Liver (tissue), 9 donors: ENCODE measurements around the gene TTC38. TPM values are rescaled to one million over a fixed set of nuclear protein-coding genes. Genes with fewer than 3 reads are reported as not detected.

Experiments used
- DNase-seq: peaks from one replicate; pipeline ENCODE4 v3.0.0-alpha.2; 2017; ENCODE audit warnings: low spot score
- H3K27ac ChIP-seq, 2 donors: one replicate each; pipeline ENCODE4 v1.7.0; 2013; ENCODE audit warnings: inconsistent platforms in 2 of 2, low read length in 2 of 2, control low read depth in 1 of 2, low read depth in 1 of 2, mild to moderate bottlenecking in 1 of 2
- H3K27me3 ChIP-seq, 4 donors: one replicate each; pipeline versions ENCODE4 v1.6.1 to v1.7.0; 2013; ENCODE audit warnings: low read length in 3 of 4, inconsistent platforms in 1 of 4, mild to moderate bottlenecking in 1 of 4, moderate library complexity in 1 of 4; ENCODE audit not compliant: control insufficient read depth in 4 of 4, insufficient read depth in 4 of 4
- H3K36me3 ChIP-seq, 4 donors: one replicate each; pipeline versions ENCODE4 v1.6.1 to v1.7.0; 2013; ENCODE audit warnings: low read length in 3 of 4, mild to moderate bottlenecking in 3 of 4, low read depth in 1 of 4, moderate library complexity in 1 of 4; ENCODE audit not compliant: control insufficient read depth in 4 of 4, insufficient read depth in 3 of 4
- H3K4me1 ChIP-seq, 4 donors: one replicate each; pipeline versions ENCODE4 v1.6.1 to v1.7.0; 2013; ENCODE audit warnings: low read length in 3 of 4, mild to moderate bottlenecking in 3 of 4, moderate library complexity in 1 of 4; ENCODE audit not compliant: control insufficient read depth in 4 of 4, insufficient read depth in 4 of 4
- H3K4me3 ChIP-seq, 3 donors: one replicate each; pipeline versions ENCODE4 v1.6.1 to v1.7.0; 2013; ENCODE audit warnings: low read length in 3 of 3, control low read depth in 1 of 3, low read depth in 1 of 3, mild to moderate bottlenecking in 1 of 3
- H3K9ac ChIP-seq, 2 donors: one replicate each; pipeline ENCODE4 v1.7.0; 2013; ENCODE audit warnings: low read length in 2 of 2, mild to moderate bottlenecking in 2 of 2, moderate library complexity in 2 of 2, control low read depth in 1 of 2, low read depth in 1 of 2
- H3K9me3 ChIP-seq, 4 donors: one replicate each; pipeline versions ENCODE4 v1.6.1 to v1.7.0; 2013; ENCODE audit warnings: low read length in 3 of 4; ENCODE audit not compliant: control insufficient read depth in 4 of 4
- EGR1 ChIP-seq, 2 donors: IDR thresholded peaks; 2 replicates each; pipeline ENCODE4 v1.6.1; 2016 to 2018; ENCODE audit warnings: antibody characterized with exemption in 2 of 2, low read depth in 2 of 2
- FOXA1 ChIP-seq: IDR thresholded peaks from 2 replicates; pipeline ENCODE4 v1.6.1; 2016; ENCODE audit warnings: antibody characterized with exemption
- FOXA2 ChIP-seq: IDR thresholded peaks from 2 replicates; pipeline ENCODE4 v1.6.1; 2016; ENCODE audit warnings: antibody characterized with exemption
- HNF4A ChIP-seq, 2 donors: conservative IDR thresholded peaks; 2 replicates each; pipeline ENCODE4 v1.6.1; 2016; ENCODE audit warnings: antibody characterized with exemption in 2 of 2, mild to moderate bottlenecking in 2 of 2
- HNF4G ChIP-seq: IDR thresholded peaks from 2 replicates; pipeline ENCODE4 v1.6.1; 2016; ENCODE audit warnings: antibody characterized with exemption
- JUND ChIP-seq, 2 donors: IDR thresholded peaks; 2 replicates each; pipeline ENCODE4 v1.6.1; 2016; ENCODE audit warnings: antibody characterized with exemption in 2 of 2
- RAD21 ChIP-seq, 2 donors: IDR thresholded peaks; 2 replicates each; pipeline ENCODE4 v1.6.1; 2016; ENCODE audit warnings: antibody characterized with exemption in 2 of 2, mild to moderate bottlenecking in 2 of 2
- REST ChIP-seq: IDR thresholded peaks from 2 replicates; pipeline ENCODE4 v1.6.1; 2016; ENCODE audit warnings: antibody characterized with exemption, mild to moderate bottlenecking
- RXRA ChIP-seq, 2 donors: IDR thresholded peaks; 2 replicates each; pipeline ENCODE4 v1.6.1; 2017 to 2018; ENCODE audit warnings: antibody characterized with exemption in 2 of 2, mild to moderate bottlenecking in 1 of 2
- SP1 ChIP-seq: IDR thresholded peaks from 2 replicates; pipeline ENCODE4 v1.6.1; 2018; ENCODE audit warnings: antibody characterized with exemption, mild to moderate bottlenecking
- TAF1 ChIP-seq: conservative IDR thresholded peaks from 2 replicates; pipeline ENCODE4 v1.6.1; 2016; ENCODE audit warnings: antibody characterized with exemption, mild to moderate bottlenecking
- YY1 ChIP-seq: IDR thresholded peaks from 2 replicates; pipeline ENCODE4 v1.6.1; 2016; ENCODE audit warnings: antibody characterized with exemption, mild to moderate bottlenecking
- WGBS: extraction: QIAGEN DNeasy Blood & Tissue Kit; methylation state at CpG from one replicate; pipeline ENCODE4 v1.1.7; 2013; 5-methylcytosine and 5-hydroxymethylcytosine counted together
- polyA plus RNA-seq, 2 donors: library from polyadenylated mRNA; stranded (reverse) in 1 of 2; unstranded in 1 of 2; fragments of 200-250 nt in 1 of 2; fragments of >200 nt in 1 of 2; fragmentation: Nextera tagmentation in 1 of 2; extraction: Ambion mirVana in 1 of 2; gene quantifications; one replicate each; pipeline versions ENCODE4 v1.2.1 to v1.2.3, GENCODE V29; 2013 to 2015
- total RNA-seq, 2 donors: library from RNA; depleted of rRNA; stranded (reverse); fragments of >200 nt; gene quantifications; one replicate each; pipeline ENCODE4 v1.2.3, GENCODE V29; 2014
- TF ChIP-seq, protein P1 (sequence below): IDR thresholded peaks from 2 replicates; pipeline ENCODE4 v1.6.1; 2016; ENCODE audit warnings: antibody characterized with exemption
- TF ChIP-seq, protein P2 (sequence below): IDR thresholded peaks from 2 replicates; pipeline ENCODE4 v1.6.1; 2016; ENCODE audit warnings: antibody characterized with exemption
- donor health status: healthy.
- donor health status: healthy.
- donor health status: healthy.
- donor health status: healthy.
- donor health status: healthy.

The TTC38 gene
- total and polyA plus RNA-seq, 4 donors, result 63.9 to 389 (median 128) TPM

DNA sequence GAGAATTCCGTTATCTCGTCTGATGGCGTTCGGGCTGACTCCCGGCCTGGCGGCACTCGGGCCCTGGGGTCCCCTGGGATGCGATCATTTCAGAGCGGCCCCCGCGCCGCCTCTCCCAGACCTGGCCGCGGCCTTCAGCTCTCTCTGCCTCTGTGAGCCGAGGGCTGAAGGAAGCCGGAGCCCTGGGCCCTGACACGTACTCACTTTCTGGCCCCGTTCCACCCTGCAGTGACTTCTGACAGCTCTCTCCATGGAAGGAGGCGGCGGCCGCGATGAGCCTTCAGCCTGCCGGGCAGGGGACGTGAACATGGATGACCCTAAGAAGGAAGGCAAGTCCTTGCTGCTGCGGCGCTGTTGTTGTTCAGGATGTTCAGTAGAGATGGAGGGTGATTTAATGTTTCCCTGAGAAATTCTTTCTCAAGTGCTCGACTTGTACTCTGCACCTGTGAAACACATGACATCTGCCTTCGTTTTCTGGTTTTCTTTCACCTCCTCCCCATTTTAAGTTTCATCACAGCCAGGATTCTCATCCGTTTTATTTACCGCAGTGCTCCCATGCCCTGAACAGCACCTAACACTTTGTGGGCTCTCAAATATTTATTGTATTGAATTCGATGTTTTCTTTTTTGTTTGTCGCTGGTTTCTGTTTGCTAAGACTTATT is 29.5 kb downstream of the TTC38 start:
- 3% methylated on average over 32 of the region's 32 CpGs for WGBS
- Histone ChIP-seq H3K27ac (no peak overlapping the region), H3K4me1 (peaks cover 7 to 28% (median 16%) of the 10 kb centered on the region in 4 donors), H3K36me3 (peaks cover 2 to 16% (median 9%) of the 10 kb centered on the region in 4 donors), H3K27me3 (no peaks in the 10 kb centered on the region), H3K9me3 (no peaks in the 10 kb centered on the region), H3K9ac (no peak overlapping the region), H3K4me3 (peak overlapping the region in 2 of 3 donors; percentile 15 to 46)
- peak; percentile 48 for DNase-seq
- TF ChIP-seq HNF4G (no peak), RAD21 (IDR thresholded peaks at IDR 0.05) (no peak), FOXA2 (no peak), FOXA1 (no peak)
- TF ChIP-seq, protein P1, sequence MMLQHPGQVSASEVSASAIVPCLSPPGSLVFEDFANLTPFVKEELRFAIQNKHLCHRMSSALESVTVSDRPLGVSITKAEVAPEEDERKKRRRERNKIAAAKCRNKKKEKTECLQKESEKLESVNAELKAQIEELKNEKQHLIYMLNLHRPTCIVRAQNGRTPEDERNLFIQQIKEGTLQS, result no peak

GRCh38 chr22:46299101-46299500 is 31.3 kb downstream of the TTC38 start:
- DNase-seq, result no peak
- Histone ChIP-seq H3K27ac (no peak overlapping the region), H3K4me3 (no peak overlapping the region), H3K27me3 (no peaks in the 10 kb centered on the region), H3K9ac (no peak overlapping the region), H3K4me1 (peaks cover 7 to 28% (median 16%) of the 10 kb centered on the region in 4 donors), H3K36me3 (no peaks in the 10 kb centered on the region), H3K9me3 (no peaks in the 10 kb centered on the region)
- WGBS, result 96% methylated on average over 13 of the region's 13 CpGs
- no peak for TF ChIP-seq TAF1
- no peak for TF ChIP-seq RXRA (IDR thresholded peaks at IDR 0.05)
- TF ChIP-seq REST, result no peak
- no peak for TF ChIP-seq FOXA1
- no peak for TF ChIP-seq HNF4A (conservative IDR thresholded peaks at IDR 0.05)
- TF ChIP-seq YY1, result no peak
- no peak for TF ChIP-seq HNF4G
- TF ChIP-seq EGR1 (IDR thresholded peaks at IDR 0.05; ENCODE audit: low read depth in 2 of 2), result no peak
- TF ChIP-seq, protein P2, sequence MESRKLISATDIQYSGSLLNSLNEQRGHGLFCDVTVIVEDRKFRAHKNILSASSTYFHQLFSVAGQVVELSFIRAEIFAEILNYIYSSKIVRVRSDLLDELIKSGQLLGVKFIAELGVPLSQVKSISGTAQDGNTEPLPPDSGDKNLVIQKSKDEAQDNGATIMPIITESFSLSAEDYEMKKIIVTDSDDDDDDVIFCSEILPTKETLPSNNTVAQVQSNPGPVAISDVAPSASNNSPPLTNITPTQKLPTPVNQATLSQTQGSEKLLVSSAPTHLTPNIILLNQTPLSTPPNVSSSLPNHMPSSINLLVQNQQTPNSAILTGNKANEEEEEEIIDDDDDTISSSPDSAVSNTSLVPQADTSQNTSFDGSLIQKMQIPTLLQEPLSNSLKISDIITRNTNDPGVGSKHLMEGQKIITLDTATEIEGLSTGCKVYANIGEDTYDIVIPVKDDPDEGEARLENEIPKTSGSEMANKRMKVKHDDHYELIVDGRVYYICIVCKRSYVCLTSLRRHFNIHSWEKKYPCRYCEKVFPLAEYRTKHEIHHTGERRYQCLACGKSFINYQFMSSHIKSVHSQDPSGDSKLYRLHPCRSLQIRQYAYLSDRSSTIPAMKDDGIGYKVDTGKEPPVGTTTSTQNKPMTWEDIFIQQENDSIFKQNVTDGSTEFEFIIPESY, result no peak

DNA sequence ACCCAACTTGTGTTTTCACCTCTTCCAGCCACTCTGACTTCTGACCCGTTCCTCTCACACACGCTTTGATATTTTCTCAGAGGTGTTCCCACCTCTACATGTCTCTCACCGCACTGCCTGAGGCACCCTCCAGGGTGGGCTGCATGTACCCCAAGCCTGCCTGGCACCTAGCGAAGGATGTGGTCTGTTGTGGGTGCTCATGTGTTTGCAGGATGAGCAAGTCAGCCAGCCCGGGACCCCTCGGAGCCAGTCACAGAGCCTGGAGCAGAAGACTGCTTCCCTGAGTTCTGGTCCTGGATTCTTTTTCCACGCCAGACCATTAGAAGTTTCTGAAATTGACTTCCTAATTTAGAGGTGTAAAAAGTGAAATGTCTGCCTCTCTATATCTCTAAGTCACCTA is 32.7 kb downstream of the TTC38 start:
- H3K27me3 ChIP-seq, result no peaks in the 10 kb centered on the region
- H3K9ac ChIP-seq, result no peak overlapping the region
- 95% methylated on average over 7 of the region's 7 CpGs for WGBS
- DNase-seq, result no peak
- TF ChIP-seq, protein P1, result no peak
- TF ChIP-seq YY1, result no peak
- no peak for TF ChIP-seq RAD21 (IDR thresholded peaks at IDR 0.05)
- no peak for TF ChIP-seq FOXA1
- TF ChIP-seq SP1, result no peak
- TF ChIP-seq EGR1 (IDR thresholded peaks at IDR 0.05; ENCODE audit: low read depth in 2 of 2), result no peak
- no peak for TF ChIP-seq HNF4A (conservative IDR thresholded peaks at IDR 0.05)
- no peak for TF ChIP-seq HNF4G
- TF ChIP-seq JUND (IDR thresholded peaks at IDR 0.05), result no peak
- no peak for TF ChIP-seq TAF1
- H3K4me3 ChIP-seq, result no peak overlapping the region
- H3K4me1 ChIP-seq, result peaks cover 7 to 21% (median 16%) of the 10 kb centered on the region in 4 donors
- H3K27ac ChIP-seq, result no peak overlapping the region
- H3K36me3 ChIP-seq, result no peaks in the 10 kb centered on the region
- H3K9me3 ChIP-seq, result no peaks in the 10 kb centered on the region
